MCF 10A (cell line): ENCODE data around the gene LZTS2. TPM values are rescaled to one million over a fixed set of nuclear protein-coding genes. Genes with fewer than 3 reads are reported as not detected.
"Not testable (repeated sequence)": the region's sequence is repeated elsewhere in the genome, so short reads cannot be mapped to it uniquely, and the experiment has no call there.

Experiments used
- BruUV-seq: library from RNA; stranded (reverse); fragments of 400-500 nt; replicated peaks from 2 replicates; lab custom pipeline; 2021; lab: Mats Ljungman, UMichigan
- CTCF ChIA-PET: fragments of 300-600 bp; sonication (Branson Sonifier 250); formaldehyde crosslinking; extraction: SDS; loops from one replicate; lab custom pipeline; 2021; ENCODE audit warnings: antibody characterized with exemption, inconsistent platforms; lab: Yijun Ruan, JAX
- POLR2A ChIA-PET: fragments of 300-600, 350-650 bp; sonication (Branson Sonifier 250); formaldehyde crosslinking; extraction: SDS; loops from one replicate; lab custom pipeline; 2020; ENCODE audit warnings: antibody characterized with exemption, inconsistent platforms; lab: Yijun Ruan, JAX
- DNase-seq: peaks from one replicate; pipeline ENCODE4 v3.0.0-alpha.2; 2018; ENCODE audit not compliant: unreplicated experiment
- H3K27ac Mint-ChIP-seq: one replicate; pipeline ENCODE4 v1.8.0; 2022; ENCODE audit warnings: mild to moderate bottlenecking, low read depth, mixed read lengths; ENCODE audit not compliant: unreplicated experiment
- H3K27me3 Mint-ChIP-seq: one replicate; pipeline ENCODE4 v1.8.0; 2022; ENCODE audit warnings: mixed read lengths; ENCODE audit not compliant: insufficient read depth, unreplicated experiment
- H3K36me3 Mint-ChIP-seq: one replicate; pipeline ENCODE4 v1.8.0; 2022; ENCODE audit warnings: mild to moderate bottlenecking, moderate library complexity, mixed read lengths; ENCODE audit not compliant: insufficient read depth, unreplicated experiment
- H3K4me1 Mint-ChIP-seq: one replicate; pipeline ENCODE4 v1.8.0; 2022; ENCODE audit warnings: mixed read lengths; ENCODE audit not compliant: insufficient read depth, unreplicated experiment
- H3K4me3 Mint-ChIP-seq: one replicate; pipeline ENCODE4 v1.8.0; 2022; ENCODE audit warnings: mild to moderate bottlenecking, moderate library complexity, mixed read lengths; ENCODE audit not compliant: unreplicated experiment
- H3K9me3 Mint-ChIP-seq: one replicate; pipeline ENCODE4 v1.8.0; 2022; ENCODE audit warnings: mixed read lengths; ENCODE audit not compliant: unreplicated experiment
- CTCF ChIP-seq: fragments of 200-600 bp; IDR thresholded peaks from one replicate; pipeline ENCODE4 v1.8.0; 2022; ENCODE audit warnings: antibody characterized with exemption, mild to moderate bottlenecking; ENCODE audit not compliant: unreplicated experiment
- intact Hi-C: fragments of 100-400 bp; cut with micrococcal nuclease; formaldehyde crosslinking; loops from 2 replicates; pipeline ENCODE4 v1.14.1; 2022
- total RNA-seq: library from RNA; stranded (reverse); gene quantifications from 2 replicates; pipeline ENCODE4 v1.2.3, GENCODE V29; 2022

Gene LZTS2
- total RNA-seq, 1 experiment from 2014 or later: 15.2 TPM

GRCh38 chr10:100970914-100971811, 28.4 kb upstream of the LZTS2 start:
- Mint-ChIP-seq H3K4me3 (no peak overlapping the region), H3K4me1 (no peaks in the 10 kb centered on the region), H3K27me3 (no peaks in the 10 kb centered on the region), H3K9me3 (no peaks in the 10 kb centered on the region), H3K36me3 (peaks cover 6% of the 10 kb centered on the region), H3K27ac (no peak overlapping the region)
- no peak for DNase-seq
- ChIA-PET CTCF (interaction anchor here (0.6 kb wide), 1 partner anchor 130 kb away, joined by 4 read pairs; no protein-coding TSS in a partner anchor), POLR2A (interaction anchor here (0.6 to 1.1 kb wide), 2 partner anchors 8 to 1750 kb away, joined by 3 to 4 read pairs; no protein-coding TSS in a partner anchor)
- intact Hi-C loops: no loop called here
- TF ChIP-seq CTCF: no peak
- no TSS peak for BruUV-seq

GRCh38 chr10:100972115-100972903, 27.3 kb upstream of the LZTS2 start:
- CTCF ChIA-PET: interaction anchor here (1.0 to 1.3 kb wide), 2 partner anchors 15 to 69 kb away, joined by 3 to 5 read pairs; partner anchors contain the start of genes MRPL43 and TWNK
- no peak overlapping the region for H3K4me3 Mint-ChIP-seq
- intact Hi-C loops: no loop called here

GRCh38 chr10:100972904-100973535, 26.6 kb upstream of the LZTS2 start:
- Mint-ChIP-seq H3K9me3 (no peaks in the 10 kb centered on the region), H3K4me1 (no peaks in the 10 kb centered on the region), H3K4me3 (no peak overlapping the region), H3K27me3 (no peaks in the 10 kb centered on the region), H3K36me3 (peaks cover 12% of the 10 kb centered on the region), H3K27ac (no peak overlapping the region)
- intact Hi-C loops: no loop called here
- TF ChIP-seq CTCF: no peak
- DNase-seq: no peak
- no TSS peak for BruUV-seq
- ChIA-PET CTCF (interaction anchor here (0.6 to 1.3 kb wide), 2 partner anchors 14 to 41 kb away, joined by 3 to 5 read pairs; partner anchors contain the start of genes MRPL43 and TWNK), POLR2A (no interaction called here)

More at GRCh38 chr10:100972115-100972903, 27.3 kb upstream of the LZTS2 start:
- no TSS peak for BruUV-seq
- no peaks in the 10 kb centered on the region for H3K9me3 Mint-ChIP-seq
- no peak overlapping the region for H3K27ac Mint-ChIP-seq
- no peak for DNase-seq
- TF ChIP-seq CTCF: no peak
- no peaks in the 10 kb centered on the region for H3K4me1 Mint-ChIP-seq
- no peaks in the 10 kb centered on the region for H3K27me3 Mint-ChIP-seq
- H3K36me3 Mint-ChIP-seq: peaks cover 11% of the 10 kb centered on the region
- POLR2A ChIA-PET: no interaction called here

DNA sequence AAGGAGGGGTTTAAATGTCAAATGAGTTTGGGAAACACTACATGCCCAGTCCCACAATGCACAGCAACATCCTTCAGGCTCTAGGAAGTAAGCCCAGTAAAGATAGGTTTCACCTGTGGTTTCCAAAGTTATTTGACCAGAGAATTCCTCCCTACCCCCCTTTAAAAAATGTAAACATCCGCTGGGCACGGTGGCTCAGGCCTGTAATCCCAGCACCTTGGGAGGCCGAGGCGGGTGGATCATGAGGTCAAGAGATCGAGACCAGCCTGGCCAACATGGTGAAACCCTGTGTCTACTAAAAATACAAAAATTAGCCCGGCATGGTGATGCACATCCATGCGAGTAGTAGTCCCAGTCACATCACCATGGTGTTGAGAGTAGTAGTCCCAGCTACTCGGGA, 24.2 kb upstream of the LZTS2 start:
- H3K4me3 Mint-ChIP-seq, H3K27me3 Mint-ChIP-seq, DNase-seq, H3K9me3 Mint-ChIP-seq, POLR2A ChIA-PET, BruUV-seq, H3K4me1 Mint-ChIP-seq, intact Hi-C loops, H3K27ac Mint-ChIP-seq: not testable (repeated sequence)
- H3K36me3 Mint-ChIP-seq: peaks cover 12% of the 10 kb centered on the region
- CTCF ChIA-PET: interaction anchor here (0.8 to 1.2 kb wide), 2 partner anchors 39 to 43 kb away, joined by 3 to 4 read pairs; no protein-coding TSS in a partner anchor
